Panc1 (cell line): Measurements from ENCODE around the gene KCNA3.

Experiments used
- CTCF ChIP-seq: fragments of 450-650 bp; IDR thresholded peaks from 2 replicates; pipeline ENCODE4 v1.5.1; 2017; ENCODE audit warnings: mild to moderate bottlenecking
- POLR2AphosphoS5 ChIP-seq: IDR thresholded peaks from 2 replicates; pipeline ENCODE4 v1.6.1; 2012; ENCODE audit warnings: mild to moderate bottlenecking, low read depth, low read length, moderate library complexity
- SIN3A ChIP-seq: IDR thresholded peaks from 2 replicates; pipeline ENCODE4 v1.6.1; 2012; ENCODE audit warnings: low read depth, mild to moderate bottlenecking, low read length, moderate library complexity, borderline replicate concordance; ENCODE audit not compliant: insufficient read depth
- TCF7L2 ChIP-seq: IDR thresholded peaks from 2 replicates; pipeline ENCODE4 v1.6.1; 2011; ENCODE audit warnings: mild to moderate bottlenecking, low read depth, low read length, inconsistent platforms
- TF ChIP-seq, protein P1 (sequence below), 2 experiments: IDR thresholded peaks; 2 replicates each; pipeline ENCODE4 v1.6.1; 2011 to 2012; ENCODE audit warnings: low read depth in 2 of 2, control low read depth in 1 of 2, low read length in 1 of 2, mild to moderate bottlenecking in 1 of 2, moderate library complexity in 1 of 2; ENCODE audit not compliant: insufficient read depth in 1 of 2

DNA sequence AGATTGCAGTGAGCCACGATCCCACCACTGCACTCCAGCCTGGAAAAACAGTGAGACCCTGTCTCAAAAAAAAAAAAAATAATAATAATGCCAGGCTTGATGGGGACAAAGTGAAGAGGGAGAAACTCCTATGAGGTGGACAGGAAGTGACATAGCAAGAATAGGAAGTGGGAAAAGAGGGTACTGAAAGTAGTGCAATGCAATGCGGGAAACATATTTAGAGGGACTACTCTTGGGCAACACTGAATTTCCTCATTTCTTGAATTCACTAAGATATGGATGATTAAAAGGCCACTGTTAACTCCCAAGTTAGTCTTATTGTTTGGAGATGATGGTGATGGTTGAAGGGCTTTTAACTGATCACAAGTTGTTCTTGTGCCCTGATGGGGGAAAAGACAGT is 47.0 kb downstream of the KCNA3 start:
- TF ChIP-seq CTCF (no peak), POLR2AphosphoS5 (no peak), TCF7L2 (no peak), SIN3A (no peak)
- TF ChIP-seq, protein P1, sequence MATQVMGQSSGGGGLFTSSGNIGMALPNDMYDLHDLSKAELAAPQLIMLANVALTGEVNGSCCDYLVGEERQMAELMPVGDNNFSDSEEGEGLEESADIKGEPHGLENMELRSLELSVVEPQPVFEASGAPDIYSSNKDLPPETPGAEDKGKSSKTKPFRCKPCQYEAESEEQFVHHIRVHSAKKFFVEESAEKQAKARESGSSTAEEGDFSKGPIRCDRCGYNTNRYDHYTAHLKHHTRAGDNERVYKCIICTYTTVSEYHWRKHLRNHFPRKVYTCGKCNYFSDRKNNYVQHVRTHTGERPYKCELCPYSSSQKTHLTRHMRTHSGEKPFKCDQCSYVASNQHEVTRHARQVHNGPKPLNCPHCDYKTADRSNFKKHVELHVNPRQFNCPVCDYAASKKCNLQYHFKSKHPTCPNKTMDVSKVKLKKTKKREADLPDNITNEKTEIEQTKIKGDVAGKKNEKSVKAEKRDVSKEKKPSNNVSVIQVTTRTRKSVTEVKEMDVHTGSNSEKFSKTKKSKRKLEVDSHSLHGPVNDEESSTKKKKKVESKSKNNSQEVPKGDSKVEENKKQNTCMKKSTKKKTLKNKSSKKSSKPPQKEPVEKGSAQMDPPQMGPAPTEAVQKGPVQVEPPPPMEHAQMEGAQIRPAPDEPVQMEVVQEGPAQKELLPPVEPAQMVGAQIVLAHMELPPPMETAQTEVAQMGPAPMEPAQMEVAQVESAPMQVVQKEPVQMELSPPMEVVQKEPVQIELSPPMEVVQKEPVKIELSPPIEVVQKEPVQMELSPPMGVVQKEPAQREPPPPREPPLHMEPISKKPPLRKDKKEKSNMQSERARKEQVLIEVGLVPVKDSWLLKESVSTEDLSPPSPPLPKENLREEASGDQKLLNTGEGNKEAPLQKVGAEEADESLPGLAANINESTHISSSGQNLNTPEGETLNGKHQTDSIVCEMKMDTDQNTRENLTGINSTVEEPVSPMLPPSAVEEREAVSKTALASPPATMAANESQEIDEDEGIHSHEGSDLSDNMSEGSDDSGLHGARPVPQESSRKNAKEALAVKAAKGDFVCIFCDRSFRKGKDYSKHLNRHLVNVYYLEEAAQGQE (IDR thresholded peaks at IDR 0.05; ENCODE audit: insufficient read depth in 1 of 2, low read depth in 2 of 2, low read length in 1 of 2) = no peak
